Effector memory CD4-positive, alpha-beta T cell (primary cell): ENCODE measurements around the gene TGM1.

Experiments used
- DNase-seq, 3 donors: peaks; one replicate each; pipeline ENCODE4 v3.0.0-alpha.2; 2020
- H3K27ac ChIP-seq: 2 replicates; pipeline ENCODE4 v1.7.0; 2013; ENCODE audit warnings: mild to moderate bottlenecking, low read length, moderate library complexity; ENCODE audit not compliant: insufficient read depth, poor library complexity, severe bottlenecking
- H3K27me3 ChIP-seq: replicated peaks from 2 replicates; pipeline ENCODE4 v1.7.0; 2013; ENCODE audit warnings: mild to moderate bottlenecking, low read length; ENCODE audit not compliant: insufficient read depth, control insufficient read depth, poor library complexity, severe bottlenecking
- H3K36me3 ChIP-seq: 2 replicates; pipeline ENCODE4 v1.7.0; 2013; ENCODE audit warnings: mild to moderate bottlenecking, low read length, moderate library complexity; ENCODE audit not compliant: control insufficient read depth, insufficient read depth
- H3K4me1 ChIP-seq: 2 replicates; pipeline ENCODE4 v1.7.0; 2013; ENCODE audit warnings: low read length, mild to moderate bottlenecking; ENCODE audit not compliant: control insufficient read depth, insufficient read depth, poor library complexity, severe bottlenecking
- H3K4me3 ChIP-seq: 2 replicates; pipeline ENCODE4 v1.7.0; 2013; ENCODE audit warnings: low read length, low read depth, mild to moderate bottlenecking; ENCODE audit not compliant: insufficient read depth, poor library complexity, severe bottlenecking
- H3K9me3 ChIP-seq: 2 replicates; pipeline ENCODE4 v1.7.0; 2013; ENCODE audit warnings: mild to moderate bottlenecking, low read length, moderate library complexity; ENCODE audit not compliant: control insufficient read depth
- total RNA-seq, 3 donors: gene quantifications; one replicate each; lab custom pipeline; 2026; lab: John Stamatoyannopoulos, UW

TGM1 gene
- total RNA-seq, result 1.7 to 3.5 (median 2.0) reads per million in 3 donors

DNA sequence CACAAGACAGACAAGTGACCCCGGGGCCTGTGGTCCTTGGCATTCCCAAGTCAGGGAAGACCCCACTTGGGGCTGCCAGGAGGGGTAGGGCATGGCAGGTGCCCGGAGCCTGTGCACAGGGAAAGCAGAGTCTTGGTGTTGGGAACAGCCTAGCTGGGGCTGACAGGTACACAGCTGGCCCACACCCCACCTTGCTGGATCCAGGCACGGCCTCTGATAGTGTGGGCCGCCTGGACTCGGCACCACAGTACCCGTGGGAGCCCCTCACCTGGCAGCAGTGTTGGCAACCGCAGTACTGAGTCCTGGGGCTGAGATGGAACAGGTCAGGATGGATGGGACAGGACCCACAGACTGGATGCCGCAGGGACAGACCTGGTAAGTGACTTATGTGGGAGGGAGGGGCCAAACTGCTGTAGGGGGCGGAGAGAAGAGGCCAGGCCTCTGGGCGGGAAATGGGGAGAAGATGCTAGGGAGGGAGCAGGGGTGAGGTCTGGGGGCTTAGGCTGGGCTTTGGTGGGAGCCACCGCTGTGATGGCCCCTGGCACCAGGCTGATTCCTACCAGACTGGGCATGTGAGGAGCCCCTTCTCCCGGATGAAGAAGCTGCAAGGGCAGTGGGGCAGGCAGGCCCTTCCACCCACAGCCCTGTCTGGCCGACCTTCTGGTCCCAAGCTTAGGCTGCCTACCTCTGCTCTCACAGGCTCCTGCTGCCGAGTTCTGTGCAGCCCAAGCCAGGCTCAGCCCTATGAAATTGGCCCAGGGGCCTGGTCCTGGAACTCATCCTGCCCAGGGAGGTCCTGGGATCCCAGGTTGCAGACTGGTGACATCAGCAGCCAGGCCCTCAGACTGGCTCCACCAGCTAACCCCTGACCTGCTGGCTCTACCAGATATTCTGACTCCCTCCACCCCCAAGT lies at the start of gene TGM1:
Gene TGM1, minus strand, starts transcription at position 357 of the 913 bp plus-strand sequence. CDS start 825 bp downstream, outside the sequence.
- Histone ChIP-seq H3K9me3 (no peaks in the 10 kb centered on the region), H3K4me3 (no peak within 1 kb of the TSS), H3K27ac (no peak within 1 kb of the TSS), H3K27me3 (no peaks in the 10 kb centered on the region), H3K36me3 (peaks cover 28% of the 10 kb centered on the region), H3K4me1 (no peaks in the 10 kb centered on the region)
- no peak for DNase-seq

DNA sequence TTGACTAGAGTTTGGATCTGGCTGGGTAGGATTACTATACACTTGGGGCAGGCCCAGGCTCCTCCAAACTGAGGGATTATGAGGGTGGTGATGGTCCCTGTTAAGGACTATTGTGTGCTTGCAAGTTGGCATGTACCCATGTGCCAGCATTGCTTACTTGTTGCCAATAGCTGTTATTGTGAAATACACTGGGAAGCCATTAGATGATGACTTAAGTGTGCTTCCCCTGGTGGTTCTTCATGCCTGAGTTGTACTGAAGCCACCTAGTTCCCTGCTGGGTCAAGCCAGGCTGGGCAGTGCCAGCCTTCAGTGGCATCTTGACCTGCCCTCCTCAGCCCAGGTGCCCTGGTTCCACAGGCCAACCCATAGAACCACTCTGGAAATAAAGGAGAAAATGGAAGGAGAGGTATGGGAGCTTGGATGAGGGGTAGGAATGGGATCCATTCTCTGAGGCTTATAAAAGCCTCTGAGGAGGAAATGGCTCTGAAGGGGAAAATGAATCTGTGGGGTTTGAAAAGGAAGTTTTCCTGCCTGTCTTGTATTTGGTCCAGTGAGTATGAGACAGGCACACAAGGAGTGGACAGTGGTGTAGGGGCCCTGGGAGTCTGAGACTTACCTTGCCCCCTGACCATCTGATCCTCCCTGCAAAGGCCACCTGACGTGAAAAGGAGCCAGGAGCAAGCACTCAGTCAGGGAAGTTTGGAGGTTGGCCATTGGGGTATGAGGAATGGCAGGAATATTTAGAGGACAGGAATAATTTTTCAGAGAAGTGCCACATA lies 49.0 kb upstream of the TGM1 start:
- Histone ChIP-seq H3K36me3 (peaks cover 7% of the 10 kb centered on the region), H3K4me1 (peaks cover 65% of the 10 kb centered on the region), H3K27me3 (no peaks in the 10 kb centered on the region), H3K4me3 (peak overlapping the region; percentile 47), H3K9me3 (no peaks in the 10 kb centered on the region), H3K27ac (peak overlapping the region; percentile 75)
- DNase-seq, result no peak

DNA sequence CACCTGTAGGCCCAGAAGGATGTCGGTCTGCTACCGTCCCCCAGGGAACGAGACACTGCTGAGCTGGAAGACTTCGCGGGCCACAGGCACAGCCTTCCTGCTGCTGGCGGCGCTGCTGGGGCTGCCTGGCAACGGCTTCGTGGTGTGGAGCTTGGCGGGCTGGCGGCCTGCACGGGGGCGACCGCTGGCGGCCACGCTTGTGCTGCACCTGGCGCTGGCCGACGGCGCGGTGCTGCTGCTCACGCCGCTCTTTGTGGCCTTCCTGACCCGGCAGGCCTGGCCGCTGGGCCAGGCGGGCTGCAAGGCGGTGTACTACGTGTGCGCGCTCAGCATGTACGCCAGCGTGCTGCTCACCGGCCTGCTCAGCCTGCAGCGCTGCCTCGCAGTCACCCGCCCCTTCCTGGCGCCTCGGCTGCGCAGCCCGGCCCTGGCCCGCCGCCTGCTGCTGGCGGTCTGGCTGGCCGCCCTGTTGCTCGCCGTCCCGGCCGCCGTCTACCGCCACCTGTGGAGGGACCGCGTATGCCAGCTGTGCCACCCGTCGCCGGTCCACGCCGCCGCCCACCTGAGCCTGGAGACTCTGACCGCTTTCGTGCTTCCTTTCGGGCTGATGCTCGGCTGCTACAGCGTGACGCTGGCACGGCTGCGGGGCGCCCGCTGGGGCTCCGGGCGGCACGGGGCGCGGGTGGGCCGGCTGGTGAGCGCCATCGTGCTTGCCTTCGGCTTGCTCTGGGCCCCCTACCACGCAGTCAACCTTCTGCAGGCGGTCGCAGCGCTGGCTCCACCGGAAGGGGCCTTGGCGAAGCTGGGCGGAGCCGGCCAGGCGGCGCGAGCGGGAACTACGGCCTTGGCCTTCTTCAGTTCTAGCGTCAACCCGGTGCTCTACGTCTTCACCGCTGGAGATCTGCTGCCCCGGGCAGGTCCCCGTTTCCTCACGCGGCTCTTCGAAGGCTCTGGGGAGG lies 47.9 kb upstream of the TGM1 start, which contains the start of gene LTB4R:
Gene LTB4R, plus strand, starts transcription at position 857 of the 959 bp plus-strand sequence. CDS start 4,150 bp downstream, outside the sequence.
- peak within 1 kb of the TSS; percentile 75 for H3K27ac ChIP-seq
- peak within 1 kb of the TSS; percentile 47 for H3K4me3 ChIP-seq
- DNase-seq, result peak; percentile 58 to 67 (median 63)
- H3K4me1 ChIP-seq, result peaks cover 65% of the 10 kb centered on the region
- no peaks in the 10 kb centered on the region for H3K9me3 ChIP-seq
- no peaks in the 10 kb centered on the region for H3K27me3 ChIP-seq
- peaks cover 18% of the 10 kb centered on the region for H3K36me3 ChIP-seq

DNA sequence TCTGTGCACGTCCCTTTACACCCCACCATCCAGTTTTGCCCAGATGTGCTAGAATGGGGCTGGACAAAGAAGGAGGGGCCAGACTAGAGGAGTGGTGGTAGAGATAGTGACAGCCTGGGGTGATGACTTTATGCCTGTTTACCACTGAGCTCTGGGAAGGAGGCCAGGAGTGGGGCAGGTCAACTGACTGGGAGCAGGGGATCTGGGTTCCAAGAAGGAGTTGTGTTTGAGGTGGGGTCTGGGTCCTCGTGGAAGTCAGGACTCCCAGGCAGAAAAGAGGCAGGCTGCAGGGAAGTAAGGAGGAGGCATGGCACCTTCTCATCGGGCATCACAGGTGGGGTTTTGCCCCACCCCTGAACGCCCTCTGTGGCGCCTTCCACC lies 47.3 kb upstream of the TGM1 start:
- peak overlapping the region; percentile 75 for H3K27ac ChIP-seq
- peaks cover 24% of the 10 kb centered on the region for H3K36me3 ChIP-seq
- H3K4me3 ChIP-seq, result peak overlapping the region; percentile 47
- no peaks in the 10 kb centered on the region for H3K27me3 ChIP-seq
- H3K4me1 ChIP-seq, result peaks cover 59% of the 10 kb centered on the region
- DNase-seq, result no peak
- H3K9me3 ChIP-seq, result no peaks in the 10 kb centered on the region

DNA sequence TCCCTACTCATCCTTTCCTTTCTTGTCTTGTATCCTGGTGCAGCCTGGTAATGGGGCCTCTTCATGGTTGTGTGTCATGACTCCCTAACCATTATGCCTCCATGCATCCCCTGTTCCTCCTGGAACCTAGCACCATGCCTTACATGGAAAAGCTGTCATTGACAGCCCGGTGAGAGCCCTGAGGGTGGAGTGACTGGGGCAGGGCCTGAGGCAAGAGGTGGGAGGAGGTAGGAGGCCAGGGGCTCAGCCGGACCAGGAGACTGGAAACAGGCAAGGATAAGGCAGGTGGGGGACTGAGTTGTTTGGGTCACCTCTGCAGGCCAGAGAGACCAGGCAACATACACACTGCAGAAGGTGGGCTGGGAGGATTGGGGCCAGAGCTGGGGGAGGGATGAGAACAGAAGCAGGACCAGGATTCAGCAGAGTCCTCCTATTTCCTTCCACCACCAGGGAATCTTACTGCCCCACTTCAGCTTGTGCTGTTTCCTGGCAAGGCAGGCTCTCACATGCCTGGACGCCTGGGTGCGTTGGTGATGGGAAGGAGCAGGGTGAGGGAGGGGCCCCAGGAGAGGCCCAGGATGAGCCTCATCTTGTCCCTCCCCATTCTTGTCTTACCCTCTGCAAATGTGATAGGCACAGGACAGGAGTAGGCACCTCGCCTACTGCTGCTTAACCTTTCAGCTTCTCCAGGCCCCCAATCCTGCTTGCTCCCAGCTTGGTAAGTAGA lies 46.7 kb upstream of the TGM1 start, which contains the start of gene LTB4R2:
Gene LTB4R2, plus strand, starts transcription at position 603 of the 727 bp plus-strand sequence. CDS start 525 bp downstream, outside the sequence.
- Histone ChIP-seq H3K27ac (peak within 1 kb of the TSS; percentile 75), H3K9me3 (no peaks in the 10 kb centered on the region), H3K36me3 (peaks cover 30% of the 10 kb centered on the region), H3K4me1 (peaks cover 53% of the 10 kb centered on the region), H3K27me3 (no peaks in the 10 kb centered on the region), H3K4me3 (peak within 1 kb of the TSS; percentile 47)
- no peak for DNase-seq

DNA sequence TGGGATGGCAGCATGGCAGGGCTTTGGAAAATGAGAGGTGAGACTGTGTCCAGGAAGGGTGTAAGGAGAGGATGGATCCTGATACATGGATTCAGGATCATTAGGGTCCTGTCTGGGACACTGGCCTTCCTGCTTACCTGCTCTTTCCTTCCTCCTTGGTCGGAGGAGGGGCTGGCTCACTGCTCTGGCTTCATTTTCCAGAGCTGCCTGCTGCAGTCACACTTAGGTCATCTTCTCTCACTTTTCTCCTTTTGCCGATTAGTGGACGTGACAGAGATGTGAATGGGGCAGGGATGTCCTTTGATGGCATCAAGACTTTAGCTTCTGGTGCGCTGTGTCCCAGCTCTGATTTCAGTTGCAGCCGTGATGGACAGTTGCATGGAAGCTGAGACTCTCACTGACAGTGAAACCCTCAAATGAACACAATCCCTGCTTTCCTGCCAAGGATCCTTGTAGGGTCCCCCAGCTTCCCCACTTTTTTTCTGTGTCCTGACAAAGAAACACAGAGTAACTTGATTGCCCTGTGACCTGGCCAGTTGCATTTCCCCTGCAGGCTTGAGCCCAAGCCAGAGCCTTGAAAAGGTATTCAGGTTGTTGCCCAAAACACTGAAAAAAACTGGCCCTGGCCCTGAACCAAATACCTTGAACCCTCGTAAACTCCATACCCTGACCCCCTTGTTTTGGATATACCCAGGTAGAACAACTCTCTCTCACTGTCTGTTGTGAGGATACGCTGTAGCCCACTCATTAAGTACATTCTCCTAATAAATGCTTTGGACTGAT lies 45.6 kb upstream of the TGM1 start:
- H3K27ac ChIP-seq, result peak overlapping the region; percentile 75
- H3K36me3 ChIP-seq, result peaks cover 41% of the 10 kb centered on the region
- no peaks in the 10 kb centered on the region for H3K27me3 ChIP-seq
- H3K4me1 ChIP-seq, result peaks cover 41% of the 10 kb centered on the region
- no peak for DNase-seq
- no peak overlapping the region for H3K4me3 ChIP-seq
- no peaks in the 10 kb centered on the region for H3K9me3 ChIP-seq

DNA sequence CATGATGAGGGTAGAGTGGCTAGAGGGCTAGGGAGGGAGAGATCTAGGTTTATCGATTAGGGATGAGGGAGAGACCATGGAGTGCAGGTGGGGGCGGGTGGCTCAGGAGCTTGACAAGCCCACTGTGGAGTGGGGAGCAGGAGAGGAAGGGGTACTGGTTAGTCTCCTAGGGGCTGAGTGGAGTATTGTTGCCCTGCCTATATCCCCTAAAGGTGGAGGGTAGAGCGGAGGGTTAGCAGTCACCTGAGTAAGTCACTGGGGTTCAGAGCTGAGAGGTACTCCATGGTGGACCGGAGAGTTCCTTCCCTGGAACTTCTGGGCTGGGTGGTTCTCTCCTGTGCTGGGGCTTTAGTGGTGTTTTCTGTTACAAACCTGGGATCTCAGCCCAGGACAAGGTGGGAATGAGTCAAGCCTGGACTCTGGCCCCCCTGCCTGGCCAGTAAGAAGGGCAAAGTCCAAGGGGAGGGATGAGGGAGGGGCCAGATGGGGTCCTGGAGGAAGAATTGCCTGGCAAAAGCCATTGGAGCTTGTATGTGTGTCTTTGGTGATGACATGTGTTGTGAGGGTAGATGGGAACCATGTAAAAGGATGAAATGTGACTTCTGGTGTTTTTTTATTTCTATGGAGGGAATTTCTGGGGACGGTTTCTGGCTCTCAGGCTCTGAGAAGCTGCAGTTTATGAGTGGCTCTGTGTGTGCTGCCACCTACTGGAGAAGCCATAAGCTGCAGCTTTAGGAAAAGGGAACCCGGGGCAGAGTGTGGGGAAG lies 44.8 kb upstream of the TGM1 start, which contains the start of gene CIDEB:
Gene CIDEB, minus strand, starts transcription at position 403 of the 767 bp plus-strand sequence. Its CDS starts 119 bp downstream, at position 284.
- Histone ChIP-seq H3K4me3 (no peak within 1 kb of the TSS), H3K9me3 (no peaks in the 10 kb centered on the region), H3K27me3 (no peaks in the 10 kb centered on the region), H3K27ac (peak within 1 kb of the TSS; percentile 25), H3K36me3 (peaks cover 49% of the 10 kb centered on the region), H3K4me1 (peaks cover 35% of the 10 kb centered on the region)
- DNase-seq, result peak in 2 of 3 donors; percentile 31 to 52

DNA sequence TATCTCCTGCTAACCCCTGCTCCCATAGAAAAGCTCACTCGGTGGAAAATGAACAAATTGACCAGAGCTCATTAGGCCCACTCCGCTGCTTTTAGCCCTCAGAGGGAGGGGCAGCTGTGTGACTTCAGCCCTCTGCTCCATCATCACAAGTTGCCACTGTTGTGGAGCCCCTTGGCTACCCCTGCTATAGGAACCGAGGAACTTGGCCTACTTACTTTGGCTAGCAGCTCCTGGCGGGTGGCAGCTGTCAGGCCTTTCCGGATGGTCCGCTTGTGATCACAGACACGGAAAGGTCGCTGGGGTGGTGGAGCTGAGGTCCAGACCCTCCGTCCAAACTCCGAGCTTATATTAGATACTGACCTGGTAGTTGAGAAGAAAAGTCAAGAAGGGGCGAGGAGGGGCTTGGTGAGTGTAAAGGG lies 44.2 kb upstream of the TGM1 start:
- Histone ChIP-seq H3K36me3 (peaks cover 55% of the 10 kb centered on the region), H3K27ac (no peak overlapping the region), H3K4me3 (no peak overlapping the region), H3K4me1 (peaks cover 29% of the 10 kb centered on the region), H3K27me3 (no peaks in the 10 kb centered on the region), H3K9me3 (no peaks in the 10 kb centered on the region)
- no peak for DNase-seq
